Medulla oblongata (tissue), 1 donor: Measurements from ENCODE around the gene SLCO3A1.
A peak's percentile ranks its signal among the peaks of the same experiment; 100 is the strongest.

ENCODE experiments used
- DNase-seq: peaks from one replicate; pipeline ENCODE4 v3.0.0-alpha.2; 2015; ENCODE audit errors: extremely low spot score

SLCO3A1 gene

GRCh38 chr15:91861223-91861622, 7.7 kb downstream of the SLCO3A1 start:
- peak; percentile 81 for DNase-seq

- DNase-seq: no peak
These were observed 9.5 kb downstream of the SLCO3A1 start for GRCh38 chr15:91862891-91863504.

DNA sequence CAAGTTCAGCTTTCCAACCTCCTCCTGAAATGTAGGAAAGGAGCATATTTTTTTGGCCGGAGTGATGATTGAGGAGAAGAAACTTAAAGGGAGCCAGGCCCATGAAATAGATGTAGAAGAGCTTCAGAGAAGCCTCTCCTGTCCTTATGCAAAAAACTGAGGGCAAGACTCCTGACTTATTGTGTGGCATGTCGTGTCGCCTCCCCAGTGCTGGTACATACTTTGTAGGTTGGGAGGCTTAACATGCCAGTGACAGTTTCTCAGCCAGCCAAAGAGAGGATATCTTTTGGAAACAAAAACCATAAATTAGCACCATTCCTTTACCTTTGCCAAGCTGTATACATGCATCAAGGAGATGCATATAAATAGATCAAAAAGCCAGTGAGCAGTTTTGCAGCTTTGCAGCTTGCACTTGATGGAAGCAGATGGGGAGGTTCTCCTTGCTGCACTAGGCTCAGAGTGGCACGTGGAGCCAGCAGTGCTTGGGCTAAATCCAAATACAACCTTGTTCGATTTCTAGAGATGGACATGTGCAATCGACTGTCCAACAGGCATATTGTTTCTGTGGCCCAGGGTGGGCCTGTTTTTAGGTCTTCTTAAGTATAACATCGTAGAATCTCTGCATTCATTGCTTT, 10.2 kb downstream of the SLCO3A1 start:
- no peak for DNase-seq

DNA sequence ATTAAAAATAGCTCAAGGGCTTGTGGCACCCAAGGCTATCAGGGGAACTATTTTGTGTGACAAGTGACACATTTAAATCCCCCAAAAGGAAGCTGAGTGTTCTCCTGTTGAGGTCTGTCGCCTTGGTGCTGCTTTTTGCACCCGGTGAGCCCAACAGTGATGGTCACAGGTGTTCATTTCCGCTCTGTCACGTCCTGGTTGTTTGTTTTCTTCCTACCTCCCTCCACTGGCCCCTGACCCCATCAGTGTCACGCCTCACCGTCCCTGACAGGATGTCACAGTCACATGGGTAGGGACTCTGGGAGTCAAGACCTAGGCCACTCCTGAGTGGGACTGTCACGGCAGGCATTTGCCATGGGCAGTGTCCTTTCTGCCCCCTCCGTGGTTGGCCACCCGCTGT, 11.2 kb downstream of the SLCO3A1 start:
- no peak for DNase-seq

- DNase-seq: no peak
These were observed 12.0 kb downstream of the SLCO3A1 start for GRCh38 chr15:91865486-91865885.

DNA sequence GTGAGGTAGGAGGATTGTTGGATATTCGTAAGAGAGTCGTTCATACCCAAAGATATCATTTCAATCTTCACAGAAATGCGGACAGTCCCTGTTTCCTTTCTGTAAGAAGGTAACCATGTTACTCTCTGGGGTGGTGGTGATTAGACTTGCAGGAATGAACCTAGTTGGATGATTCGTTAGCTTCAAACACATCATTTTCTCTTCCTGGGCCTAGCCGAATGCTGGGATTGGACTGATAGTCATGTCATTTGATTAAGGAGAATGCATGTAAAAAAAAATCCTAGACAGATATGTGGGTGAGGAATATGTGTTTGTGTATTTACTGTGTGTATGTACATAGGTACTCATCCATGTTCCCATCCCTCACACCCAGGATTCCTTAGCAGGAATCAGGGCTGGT, 12.4 kb downstream of the SLCO3A1 start:
- DNase-seq: no peak

- DNase-seq: no peak
These were observed 12.9 kb downstream of the SLCO3A1 start for GRCh38 chr15:91866371-91866905.

DNA sequence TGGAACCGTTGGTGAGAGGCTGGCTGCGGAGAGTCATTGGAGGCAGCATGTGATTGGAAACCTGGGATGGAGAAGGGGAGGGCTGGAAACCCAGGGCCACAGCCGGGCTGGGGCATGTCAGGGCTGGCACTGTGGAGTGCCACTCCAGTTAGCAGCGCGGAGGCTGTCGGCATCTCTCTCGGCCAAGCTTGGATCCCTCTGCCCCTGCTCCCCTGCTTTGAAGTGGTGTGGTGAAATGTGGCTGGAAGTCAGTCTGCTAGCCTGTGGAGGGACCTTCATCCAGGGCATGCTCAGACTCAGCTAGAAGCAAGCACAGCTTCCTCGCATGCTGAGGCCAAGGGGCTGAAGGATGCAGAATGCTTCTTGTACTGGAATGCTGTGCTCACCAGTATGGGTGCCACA, 13.5 kb downstream of the SLCO3A1 start:
- peak; percentile 62 for DNase-seq

GRCh38 chr15:91867581-91868026, 14.1 kb downstream of the SLCO3A1 start:
- DNase-seq: no peak

DNA sequence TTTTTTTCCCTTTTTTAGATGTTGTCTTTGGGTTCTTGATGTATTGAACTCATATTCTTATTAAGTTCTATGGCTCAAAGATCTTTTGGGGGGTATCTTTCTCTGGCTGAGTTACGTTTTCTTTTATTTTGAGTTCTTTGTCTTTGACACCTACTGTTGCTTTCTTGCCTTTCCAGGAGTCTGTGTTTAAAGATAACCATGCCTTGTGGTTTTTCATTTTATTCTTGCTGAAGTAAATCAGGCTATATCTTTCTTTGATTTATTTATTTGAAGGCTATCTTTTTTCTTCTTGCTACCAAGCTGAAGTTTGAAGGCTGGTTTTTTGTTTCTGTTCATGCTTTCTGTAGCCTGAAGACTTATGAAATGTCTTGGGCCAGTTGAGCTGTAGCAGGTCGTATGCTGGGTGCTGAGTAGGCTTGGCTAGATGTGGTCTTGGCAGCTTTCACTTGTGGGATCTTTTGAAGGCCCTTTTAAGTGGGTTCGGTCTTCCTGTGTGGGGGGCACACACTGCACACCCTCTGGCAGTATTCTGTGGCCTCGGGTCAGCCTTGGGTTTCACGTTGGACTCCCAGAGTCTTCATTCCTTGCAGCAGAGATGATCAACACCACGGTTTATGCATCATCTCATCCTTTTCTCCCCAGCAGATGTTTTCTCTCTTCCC, 17.5 kb downstream of the SLCO3A1 start:
- no peak for DNase-seq

DNA sequence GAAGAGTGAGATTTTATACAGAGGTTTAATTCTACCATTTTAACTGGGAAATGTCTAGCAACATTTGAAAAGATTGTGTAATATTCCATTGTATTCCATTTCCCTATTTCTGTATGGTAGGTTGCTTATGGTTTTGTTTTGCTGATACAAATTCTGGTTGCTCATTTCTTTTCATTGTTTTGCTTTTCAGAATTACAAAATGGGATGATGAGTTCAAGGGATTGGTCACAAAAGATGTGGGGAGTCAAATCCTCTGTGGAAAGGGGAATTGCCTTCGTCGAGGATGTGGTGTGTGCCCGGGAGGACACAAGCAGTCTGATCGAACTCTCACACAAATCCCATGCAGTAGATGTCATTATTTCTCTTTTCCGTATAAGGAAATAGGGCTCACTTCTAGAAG, 18.3 kb downstream of the SLCO3A1 start:
- no peak for DNase-seq

DNA sequence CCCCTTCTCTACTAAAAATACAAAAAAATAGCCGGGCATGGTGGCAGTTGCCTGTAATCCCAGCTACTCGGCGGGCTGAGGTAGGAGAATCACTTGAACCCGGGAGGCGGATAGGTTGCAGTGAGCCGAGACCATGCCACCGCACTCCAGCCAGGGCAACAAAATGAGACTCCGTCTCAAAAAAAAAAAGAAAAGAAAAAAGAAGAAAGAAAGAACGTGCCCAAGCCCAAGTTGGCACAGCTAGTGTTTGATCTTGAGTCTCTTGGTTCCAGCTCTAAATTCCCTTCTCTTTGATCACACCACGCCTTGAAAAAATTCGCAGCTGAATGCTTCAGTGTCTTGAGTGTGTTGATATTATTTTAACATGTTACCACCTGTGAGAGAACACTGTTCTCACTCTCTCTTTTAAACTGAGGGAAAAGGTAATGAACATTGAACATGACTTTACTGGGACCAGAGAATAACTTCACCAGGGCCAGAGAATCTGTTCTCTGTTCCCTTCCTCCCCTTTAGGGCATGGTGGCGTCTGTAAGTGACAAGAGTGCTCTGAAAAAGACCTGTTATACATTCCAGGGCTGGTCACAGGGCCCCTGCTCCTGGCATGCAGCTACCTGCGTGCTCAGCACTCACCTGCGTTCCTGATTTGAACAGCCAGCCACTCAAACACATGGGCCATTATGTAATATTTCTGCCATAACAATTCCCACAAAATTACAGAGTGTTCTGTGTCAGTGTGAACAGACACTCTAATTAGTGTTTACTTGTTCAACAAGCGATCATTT, 19.0 kb downstream of the SLCO3A1 start:
- DNase-seq: no peak

DNA sequence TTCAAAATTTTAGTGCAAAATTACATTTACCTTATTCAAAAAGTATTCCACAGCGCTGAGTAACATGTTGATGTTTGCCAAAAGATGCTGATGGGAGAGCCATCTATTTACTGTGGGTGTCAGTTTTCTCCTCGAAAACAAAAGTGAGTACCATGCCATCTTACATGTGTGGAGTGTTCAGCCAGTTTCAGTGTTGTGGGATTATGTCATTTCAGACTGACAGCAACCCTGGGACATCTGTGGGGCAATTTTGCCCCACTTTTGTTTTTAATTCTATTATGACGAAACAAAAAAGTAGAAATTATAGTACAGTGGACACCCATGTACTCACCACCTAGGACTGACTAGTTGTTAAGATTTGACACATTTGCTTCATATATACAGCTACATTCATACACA, 19.6 kb downstream of the SLCO3A1 start:
- no peak for DNase-seq

- DNase-seq: no peak
These were observed 20.7 kb downstream of the SLCO3A1 start for GRCh38 chr15:91874171-91874570.

DNA sequence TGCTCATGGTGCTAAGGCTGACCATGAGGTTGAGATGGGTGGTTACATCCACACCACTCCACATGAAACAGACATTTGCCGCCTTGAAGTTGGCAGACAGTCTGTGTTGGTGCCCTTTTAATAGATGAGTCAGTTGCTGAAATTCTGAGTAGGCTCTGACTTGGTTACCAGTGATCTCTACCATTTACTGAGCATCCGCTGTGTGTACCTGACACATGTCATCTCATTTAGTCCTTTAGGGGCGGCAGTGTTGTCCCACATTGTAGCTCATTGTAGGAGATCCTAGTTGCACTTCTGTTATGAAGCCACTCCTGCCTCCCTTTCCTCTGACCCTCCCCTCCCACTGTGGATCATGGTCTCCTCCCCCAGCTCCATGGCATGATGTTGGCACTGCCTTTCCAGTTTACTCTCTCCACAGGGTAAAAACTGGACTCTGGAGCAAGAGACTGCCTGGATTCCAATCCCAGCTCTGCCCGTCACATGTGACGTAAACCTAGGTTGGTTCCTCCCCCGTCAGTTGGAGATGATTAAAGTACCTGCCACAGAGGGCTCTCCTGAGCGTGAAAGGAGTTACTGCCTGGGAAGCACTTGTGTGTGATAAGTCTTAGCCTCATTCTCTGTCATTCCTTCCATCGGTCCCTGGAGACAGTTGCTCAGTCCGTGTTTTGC, 21.6 kb downstream of the SLCO3A1 start:
- DNase-seq: no peak

GRCh38 chr15:91876187-91876586, 22.7 kb downstream of the SLCO3A1 start:
- DNase-seq: no peak

GRCh38 chr15:91878319-91878870, 24.9 kb downstream of the SLCO3A1 start:
- no peak for DNase-seq

- no peak for DNase-seq
These were observed 25.6 kb downstream of the SLCO3A1 start for GRCh38 chr15:91879158-91879557.

DNA sequence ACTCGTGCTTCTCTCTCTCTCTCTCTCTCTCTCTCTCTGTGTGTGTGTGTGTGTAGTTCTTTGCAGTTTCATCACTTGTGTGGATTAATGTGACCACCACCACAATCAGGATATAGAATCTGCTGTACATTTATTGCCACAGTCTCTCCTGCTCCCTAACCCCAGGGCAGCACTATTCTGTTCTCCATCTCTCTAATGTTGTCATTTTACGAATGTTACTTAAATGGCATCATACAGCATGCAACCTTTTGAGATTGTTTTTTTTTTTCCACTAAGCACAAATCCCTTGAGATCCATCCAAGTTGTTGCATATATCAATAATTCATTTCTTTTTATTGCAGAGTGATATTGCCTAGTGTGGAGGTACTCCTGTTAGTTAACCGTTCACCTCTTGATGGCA, 26.9 kb downstream of the SLCO3A1 start:
- no peak for DNase-seq

DNA sequence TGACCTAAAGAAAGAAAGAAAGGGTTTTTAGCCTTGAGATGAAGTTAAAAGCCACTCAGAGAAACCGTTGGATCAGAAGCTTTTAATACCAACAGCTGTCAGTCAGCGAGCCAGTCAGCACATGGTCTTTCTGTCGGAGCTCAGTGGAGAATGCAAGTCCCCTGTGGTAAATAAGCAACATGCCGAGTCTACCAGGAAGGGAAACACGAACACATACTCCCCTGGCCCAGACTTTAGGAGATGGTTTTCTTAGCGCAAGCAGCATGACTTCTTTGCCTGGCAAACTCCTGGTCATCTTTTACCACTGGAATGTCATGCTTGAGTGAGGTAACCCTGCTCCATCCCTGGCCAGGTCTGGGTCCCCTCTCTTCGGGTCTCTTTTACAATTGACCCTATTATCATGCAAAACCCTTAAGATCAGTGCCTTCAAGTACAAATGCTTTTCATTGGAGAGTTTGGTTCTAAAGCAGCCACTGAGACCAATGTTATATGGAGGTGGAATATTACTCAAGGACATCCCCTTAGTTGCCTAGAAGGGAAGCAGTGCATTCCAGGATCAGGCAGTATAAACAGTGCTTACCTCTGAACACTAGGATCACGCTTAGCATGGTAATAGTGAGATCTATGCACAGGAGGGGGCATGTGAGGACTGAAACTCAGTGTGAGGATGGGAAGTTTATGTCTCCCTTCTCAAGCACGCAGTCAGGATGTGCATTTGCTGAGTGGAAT, 28.2 kb downstream of the SLCO3A1 start:
- no peak for DNase-seq
